GM18502 (cell line): ENCODE data around the gene SERPINE2.

Experiments
- ATAC-seq: cut with Tn5 transposase; IDR thresholded peaks from one replicate; pipeline ENCODE4 v1.9.1; 2021; ENCODE audit warnings: mild to moderate bottlenecking; ENCODE audit not compliant: unreplicated experiment, poor library complexity

Gene SERPINE2

DNA sequence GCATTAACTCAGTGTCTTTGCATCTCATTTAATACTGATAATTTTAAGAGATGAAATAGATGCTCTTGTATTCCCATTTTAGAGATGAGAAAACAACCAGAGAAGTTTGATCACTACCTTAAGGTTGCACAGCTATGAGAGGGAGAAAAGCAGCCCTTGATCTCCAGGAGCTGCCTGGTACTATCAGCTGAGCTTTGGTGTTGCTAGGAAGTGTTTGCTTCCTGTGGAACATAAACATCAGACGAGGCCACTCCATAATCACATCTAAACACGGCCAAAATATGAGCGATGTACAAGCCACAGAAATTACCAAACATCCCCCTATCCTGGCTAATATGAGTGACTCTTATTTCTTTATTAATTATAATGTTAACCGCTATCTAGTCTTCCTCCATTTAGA, 93.3 kb downstream of the SERPINE2 start:
- ATAC-seq = no peak

DNA sequence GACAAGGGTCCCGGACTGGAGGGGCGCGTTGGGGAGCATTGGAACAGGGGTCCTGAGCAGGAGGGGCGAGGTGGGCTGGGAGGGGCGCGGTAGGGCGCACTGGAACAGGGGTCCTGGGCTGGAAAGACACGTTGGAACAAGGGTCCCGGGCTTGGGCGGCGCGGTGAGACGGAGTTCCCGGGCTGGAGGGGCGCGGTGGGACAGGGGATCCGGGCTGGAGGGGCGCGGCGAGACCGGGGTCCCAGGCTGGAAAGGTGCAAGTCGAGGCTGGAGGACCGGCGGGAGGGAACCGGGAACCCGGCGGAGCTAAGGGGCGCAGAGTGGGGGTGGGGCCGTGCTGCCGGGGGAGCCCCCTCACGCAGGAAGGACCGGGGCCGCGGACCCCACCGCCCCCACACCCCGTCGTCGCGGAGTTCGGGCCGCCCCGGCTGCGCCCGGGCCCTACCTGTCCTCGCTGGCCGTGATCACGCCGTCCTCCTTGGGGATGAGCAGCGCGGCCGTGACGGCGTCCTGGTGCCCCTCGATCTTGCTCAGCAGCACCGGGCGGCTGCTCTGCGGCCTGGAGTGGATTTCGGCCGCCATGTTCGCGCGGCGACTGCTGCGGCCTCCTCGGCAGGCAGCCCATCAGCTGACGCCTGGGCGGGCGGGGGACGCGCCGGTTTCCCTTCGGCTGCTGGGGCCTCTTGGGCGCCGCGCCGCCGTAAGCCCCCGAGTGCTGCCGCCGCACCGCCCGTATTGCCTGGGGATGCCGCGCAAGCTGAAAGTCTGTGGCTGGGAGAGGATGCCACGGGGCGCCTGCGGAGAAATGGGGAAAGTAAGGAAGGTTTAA, 94.2 kb downstream of the SERPINE2 start, which contains the start of gene WDFY1:
Gene WDFY1, minus strand, starts transcription at position 633 of the 829 bp plus-strand sequence. Its CDS starts 51 bp downstream, at position 582.
- ATAC-seq = peak; percentile 81

DNA sequence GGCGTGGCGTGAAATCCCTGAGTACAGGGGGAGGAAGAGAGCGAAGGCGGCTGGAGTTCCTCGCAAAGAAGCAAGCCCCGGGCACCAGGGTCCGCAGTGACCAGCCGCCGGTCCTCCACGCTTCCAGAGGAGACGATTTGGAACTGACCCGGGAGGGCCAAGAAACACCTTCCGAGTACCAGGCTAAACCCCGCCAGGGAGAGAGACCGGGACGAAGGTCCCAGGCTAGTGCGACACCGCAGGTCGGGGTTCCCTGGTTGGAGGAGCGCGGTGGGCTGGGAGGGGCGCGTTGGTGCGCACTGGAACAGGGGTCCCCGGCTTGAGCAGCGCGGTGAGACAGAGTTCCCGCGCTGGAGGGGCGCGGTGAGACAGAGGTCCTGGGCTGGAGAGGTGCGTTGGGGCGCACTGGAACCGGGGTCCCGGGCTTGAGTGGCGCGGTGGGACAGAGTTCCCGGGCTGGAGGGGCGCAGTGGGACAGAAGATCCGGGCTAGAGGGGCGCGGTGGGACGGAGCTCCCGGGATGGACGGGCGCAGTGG, 94.9 kb downstream of the SERPINE2 start:
- ATAC-seq = peak; percentile 29

DNA sequence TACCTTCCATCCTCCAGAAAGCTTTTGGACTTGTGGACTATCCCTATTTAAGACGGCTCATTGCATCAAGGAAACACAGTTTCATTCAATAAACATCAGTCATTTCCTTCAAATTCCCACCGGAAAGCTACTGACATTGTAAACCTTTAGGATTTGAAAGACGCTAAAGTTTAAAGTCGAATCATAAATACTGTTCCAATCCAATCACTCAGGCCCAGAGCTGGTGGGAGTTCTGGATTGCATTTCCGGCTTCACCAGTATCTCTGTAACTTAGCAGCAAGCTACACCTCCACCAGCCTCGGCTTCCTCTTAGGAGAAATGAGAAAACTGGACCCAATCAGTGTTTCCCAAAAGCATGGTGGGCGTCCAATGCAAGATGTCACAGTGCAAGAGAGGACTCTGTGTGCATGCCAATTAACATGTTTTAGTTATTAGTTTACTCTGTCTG, 95.5 kb downstream of the SERPINE2 start:
- no peak for ATAC-seq

DNA sequence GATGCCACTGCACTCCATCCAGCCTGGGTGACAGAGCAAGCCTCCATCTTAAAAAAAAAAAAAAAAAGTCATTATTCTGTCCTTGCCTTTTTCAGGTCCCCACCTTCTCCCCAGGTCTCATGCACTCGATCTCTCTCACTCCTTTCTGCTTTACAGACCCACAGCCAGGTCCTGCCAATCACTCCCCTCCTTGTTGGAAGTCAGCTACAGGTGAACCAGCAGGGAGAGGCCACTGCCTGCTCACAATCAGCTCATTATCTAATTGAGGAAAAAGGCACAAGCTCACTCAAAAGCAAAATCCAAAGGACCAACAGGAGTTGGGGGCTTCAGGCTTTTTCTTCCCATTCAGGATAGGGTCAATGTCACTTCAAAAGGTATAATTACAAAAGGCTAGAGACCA, 96.0 kb downstream of the SERPINE2 start:
- no peak for ATAC-seq

DNA sequence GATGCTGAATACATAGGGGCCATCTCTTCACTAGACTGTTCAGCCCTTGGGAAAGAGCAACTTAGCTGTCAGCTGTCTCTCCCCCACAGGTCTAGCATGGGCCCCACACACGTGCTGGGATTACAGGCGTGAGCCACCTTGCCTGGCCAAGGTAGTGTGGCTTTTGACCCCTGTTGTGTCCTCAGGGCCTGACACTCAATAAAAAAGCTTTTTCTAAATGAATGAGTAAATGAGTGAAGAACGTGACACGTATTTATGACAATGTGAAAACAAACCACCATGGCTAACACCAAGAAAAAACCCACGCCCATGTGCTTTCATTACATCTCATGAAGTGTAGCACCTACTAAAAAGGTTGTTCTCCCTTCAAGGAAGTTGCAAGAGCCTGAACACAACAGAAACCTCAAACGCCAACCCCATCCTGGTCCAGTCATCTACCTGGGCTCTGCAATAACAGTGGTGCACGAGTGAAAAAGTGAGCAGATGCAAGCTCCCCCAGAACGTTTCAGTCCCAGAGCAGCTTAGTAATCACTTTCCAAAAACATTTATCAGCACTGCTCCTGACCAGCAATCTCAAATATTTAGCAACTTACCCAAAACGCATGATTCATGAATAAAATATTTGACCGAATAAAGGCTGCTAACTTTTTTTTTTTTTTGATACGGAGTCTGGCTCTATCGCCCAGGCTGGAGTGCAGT, 97.4 kb downstream of the SERPINE2 start:
- peak; percentile 59 for ATAC-seq

DNA sequence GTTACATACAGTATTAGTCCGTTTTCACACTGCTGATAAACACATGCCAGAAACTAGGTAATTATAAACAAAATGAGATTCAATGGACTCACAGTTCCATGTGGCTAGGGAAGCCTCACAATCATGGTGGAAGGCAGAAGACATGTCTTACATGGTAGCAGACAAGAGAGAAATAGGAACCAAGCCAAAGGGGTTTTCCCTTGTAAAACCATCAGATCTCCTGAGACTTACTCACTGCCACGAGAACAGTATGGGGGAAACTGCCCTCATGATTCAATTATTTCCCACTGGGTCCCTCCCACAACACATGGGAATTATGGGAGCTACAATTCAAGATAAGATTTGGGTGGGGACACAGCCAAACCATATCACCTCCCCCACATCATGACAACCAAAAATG, 99.6 kb downstream of the SERPINE2 start:
- ATAC-seq = peak; percentile 35

DNA sequence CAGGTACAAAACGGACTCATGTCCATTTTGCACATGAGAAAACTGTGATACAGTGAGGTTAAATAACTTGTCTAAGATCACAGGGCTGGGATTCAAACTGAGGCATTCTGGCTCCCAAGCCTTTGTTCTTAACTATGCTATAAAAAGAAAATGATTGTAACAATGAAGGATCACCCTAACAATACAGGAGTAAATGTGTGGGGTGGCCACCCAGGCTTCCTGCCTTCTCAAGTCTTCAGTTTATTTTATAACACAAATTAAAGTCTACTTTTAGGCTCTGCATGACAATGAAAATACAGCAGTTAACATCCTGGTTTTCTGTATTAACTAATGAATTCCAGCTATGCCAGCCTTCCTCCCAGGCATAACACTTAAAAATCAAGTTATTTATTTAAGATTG, 101.6 kb downstream of the SERPINE2 start:
- no peak for ATAC-seq

DNA sequence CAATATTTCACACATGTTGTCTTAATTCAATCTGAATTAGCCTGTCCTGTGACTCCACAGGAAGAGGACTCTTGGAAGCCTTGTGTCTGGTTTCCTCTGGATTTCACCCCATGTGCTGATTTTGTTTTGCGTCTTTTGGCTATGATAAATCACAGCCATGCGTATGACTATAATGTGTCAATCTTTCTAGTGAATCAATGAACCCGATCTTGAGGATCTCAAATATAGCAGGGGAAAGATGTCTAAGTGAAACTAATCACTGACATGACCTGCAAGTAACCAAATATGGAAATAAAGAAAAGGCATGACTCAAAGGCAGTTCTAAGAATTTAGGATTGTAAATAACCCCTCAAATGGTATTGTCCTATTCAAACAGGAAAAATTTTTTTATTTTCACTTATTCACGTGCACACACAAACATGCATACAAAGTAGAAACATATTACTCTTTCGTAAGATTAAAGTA, 102.2 kb downstream of the SERPINE2 start:
- no peak for ATAC-seq

DNA sequence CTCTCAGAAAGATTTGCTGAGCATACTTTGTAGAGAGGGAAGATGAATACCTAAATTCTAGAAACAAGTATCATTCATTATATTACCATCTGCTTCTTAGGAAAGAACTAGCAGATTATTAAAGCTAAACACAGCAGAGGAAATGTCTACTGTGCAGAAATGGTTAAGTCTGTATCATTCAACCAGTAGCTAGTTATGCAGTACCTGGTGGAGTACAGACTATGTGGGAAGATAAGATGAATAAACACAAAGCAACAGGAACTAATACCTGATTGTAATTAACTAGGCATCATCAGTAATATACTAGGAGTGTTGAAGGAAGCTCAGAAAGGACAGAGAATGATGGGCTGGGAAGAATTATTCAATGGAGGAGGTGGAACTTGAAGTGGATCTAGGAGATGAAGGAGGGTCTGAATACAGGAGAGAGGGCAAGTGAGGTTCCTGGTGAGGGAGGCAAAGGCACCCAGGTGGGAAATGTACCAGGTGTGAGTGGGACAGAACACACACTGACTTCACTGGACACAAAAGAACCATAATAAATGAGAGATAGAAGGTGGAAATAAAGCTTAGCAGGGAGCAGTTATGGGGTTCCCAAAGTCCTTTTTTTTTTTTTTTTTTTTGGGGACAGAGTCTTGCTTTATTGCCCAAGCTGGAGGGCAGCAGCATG, 103.5 kb downstream of the SERPINE2 start:
- ATAC-seq = no peak

DNA sequence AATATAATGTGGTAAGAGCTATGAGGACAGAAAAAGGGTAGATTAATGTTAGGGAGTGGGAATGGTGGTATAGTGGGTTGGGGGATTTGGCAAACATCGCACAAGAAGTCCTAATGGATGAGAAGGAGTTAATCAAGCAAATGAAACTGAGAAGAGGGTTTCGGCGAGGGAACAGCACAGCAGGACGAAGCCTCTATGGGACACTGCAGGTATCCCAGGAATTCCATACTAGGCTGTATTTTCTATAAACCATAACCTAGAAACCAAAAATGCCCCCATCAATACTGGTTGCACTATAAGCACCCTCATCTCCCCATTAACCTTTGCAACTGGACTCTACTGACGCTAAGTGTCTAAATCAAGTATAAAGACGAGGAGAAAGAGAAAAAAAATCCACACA, 104.2 kb downstream of the SERPINE2 start:
- ATAC-seq = no peak

DNA sequence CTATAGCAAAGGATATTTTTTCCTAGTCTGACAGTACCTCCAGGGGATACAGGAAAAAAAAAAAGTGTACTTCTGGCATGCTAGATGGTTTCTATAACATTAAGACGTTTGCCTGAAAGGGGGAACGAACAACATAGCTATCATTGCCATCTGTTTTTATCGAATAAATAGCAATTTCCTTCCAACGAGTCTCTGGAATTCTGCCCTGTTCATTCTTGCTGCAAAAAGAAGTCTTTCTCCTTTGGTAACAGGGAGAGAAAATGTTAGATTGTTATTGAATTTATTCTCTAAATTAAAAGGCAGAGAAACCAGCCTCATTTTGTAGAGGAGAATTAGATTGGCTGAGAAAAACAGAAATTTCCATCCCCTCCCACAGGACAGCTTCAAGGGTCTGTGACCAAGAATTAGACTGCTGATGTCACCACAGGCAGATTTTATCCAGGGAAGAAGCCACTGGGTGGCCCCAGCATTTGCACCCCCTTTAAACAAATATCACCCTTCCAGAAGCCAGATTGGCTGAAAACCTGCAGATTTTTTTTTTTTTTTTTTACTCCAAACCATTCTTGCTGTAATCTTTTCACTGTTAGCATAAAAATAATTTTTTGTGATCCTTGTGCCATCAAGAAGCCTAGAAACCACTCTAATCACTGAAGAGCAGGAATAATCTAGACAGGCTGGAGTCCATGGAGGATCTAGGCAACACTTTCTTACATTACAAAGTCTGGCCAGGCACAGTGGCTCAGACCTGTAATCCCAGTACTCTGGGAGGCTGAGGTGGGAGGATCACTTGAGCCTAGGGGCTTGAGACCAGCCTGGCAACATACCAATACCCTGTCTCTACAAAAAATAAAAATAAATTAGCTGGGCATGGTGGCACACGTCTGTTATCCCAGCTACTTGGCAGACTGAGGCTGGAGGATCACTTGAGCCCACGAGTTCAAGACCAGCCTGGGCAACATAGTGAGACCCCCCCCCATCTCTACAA, 106.0 kb downstream of the SERPINE2 start:
- no peak for ATAC-seq

DNA sequence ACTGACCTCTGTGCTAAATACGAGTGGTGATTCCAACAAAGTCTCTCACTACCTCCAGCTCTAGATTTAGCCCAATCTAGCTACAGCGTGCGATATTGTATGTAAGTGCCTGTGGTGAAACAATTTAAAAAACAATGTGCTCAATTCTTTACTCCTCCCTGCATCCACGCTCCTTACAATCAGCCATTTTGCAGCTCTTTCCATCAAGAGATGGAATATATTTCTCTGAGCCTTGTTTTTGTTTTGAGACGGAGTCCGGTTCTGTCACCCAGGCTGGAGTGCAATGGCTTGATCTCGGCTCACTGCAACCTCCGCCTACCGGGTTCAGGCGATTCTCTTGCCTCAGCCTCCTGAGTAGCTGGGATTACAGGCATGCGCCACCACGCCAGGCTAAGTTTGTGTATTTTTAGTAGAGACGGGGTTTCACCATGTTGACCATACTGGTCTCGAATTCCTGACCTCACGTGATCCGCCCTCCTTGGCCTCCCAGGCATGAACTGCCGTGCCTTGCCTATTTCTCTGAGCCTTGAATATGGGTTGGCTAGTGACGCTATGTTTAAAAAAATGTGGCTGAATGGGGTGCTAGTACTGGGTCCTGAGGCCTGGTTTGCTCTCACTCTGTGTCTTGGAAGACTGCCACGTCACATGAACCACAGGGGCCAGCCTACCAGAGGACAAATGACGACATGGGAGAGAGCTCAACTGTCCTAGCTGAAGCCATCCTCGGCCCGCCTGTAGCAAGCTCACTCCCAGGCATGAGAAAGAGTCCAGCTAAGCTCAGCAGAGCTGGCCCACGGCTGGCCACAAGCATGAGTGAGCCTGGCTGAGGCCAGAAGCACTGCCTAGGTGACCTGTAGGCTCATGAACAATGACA, 108.7 kb downstream of the SERPINE2 start:
- ATAC-seq = no peak

DNA sequence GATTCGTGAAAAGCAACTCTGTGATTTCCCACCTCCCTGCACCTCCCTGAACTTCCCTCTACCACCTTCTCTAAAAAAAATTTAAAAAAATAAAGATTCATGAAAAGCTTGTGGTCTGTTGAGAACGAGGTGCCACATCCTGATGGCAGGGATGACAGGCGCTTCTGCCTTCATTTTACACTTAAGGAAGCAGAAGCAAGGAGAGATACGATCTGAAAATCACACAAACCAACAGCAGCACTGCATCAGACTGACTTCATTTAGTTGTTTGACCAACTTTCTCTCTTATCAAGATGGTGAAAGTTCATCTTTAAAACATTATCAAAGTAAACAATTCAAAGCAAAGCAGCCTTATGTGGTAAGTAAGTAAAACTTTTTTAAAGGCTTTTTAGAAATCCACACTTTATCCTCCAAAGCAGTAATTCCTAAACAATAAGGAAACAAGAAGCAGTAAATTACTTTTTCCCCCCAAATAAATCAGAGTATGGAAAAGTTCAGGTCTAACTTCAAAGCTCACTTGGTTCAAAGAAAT, 109.4 kb downstream of the SERPINE2 start:
- peak; percentile 61 for ATAC-seq

DNA sequence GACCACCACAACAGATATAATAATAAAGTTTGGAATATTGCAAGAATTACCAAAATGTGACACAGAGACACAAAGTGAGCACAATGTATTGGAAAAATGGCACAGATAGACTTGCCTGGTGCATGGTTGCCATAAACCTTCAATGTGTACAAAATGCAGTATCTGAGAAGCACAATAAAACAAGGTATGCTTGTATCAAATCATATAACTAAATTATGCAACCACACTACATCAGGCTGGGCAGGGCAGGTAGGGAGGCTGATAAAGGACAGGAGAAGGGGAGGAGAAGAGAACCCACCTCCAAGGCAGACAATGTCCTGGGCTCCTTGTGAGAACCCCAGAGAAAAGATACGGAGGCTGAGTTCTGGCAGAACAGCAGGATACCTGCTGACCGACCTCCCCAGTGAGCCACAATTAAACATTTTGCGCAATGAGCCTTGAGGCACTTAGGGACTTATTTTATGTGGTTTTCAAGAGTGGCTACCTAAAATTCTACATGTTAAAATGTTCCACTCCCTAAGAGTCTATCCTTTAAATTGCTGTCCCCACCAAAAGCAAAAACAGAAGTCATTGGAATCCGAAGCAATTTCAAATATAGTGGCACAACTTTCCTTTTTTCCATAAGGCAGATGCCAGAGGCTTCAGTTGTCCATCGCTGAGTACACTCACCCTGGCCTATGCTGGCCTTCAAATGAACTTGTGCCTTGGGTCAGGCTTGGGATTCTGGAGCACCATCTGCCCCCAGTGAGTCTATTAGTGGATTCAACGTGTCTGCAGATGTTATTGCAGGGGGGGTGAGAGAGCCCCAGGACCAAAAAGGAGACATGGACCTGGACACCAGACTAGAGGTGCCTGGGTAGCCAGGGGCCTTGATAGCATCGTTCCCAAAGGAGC, 110.7 kb downstream of the SERPINE2 start:
- no peak for ATAC-seq

DNA sequence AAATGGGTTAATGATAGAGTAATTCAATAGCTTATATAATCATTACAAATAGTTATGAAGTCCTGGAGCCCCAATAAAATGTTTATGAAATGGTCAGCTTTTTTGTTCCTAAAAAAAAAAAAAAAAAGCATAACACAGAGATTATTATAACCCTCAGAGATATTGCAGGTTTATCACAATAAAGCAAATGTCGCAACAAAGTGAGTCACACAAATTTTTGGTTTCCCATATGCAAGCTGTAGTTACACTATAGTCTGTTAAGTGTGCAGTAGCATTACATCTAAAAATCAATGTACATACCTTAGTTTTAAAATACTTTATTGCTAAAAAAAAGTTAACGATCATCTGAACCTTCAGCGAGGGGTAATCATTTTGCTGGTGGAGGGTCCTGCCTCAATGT, 114.0 kb downstream of the SERPINE2 start:
- no peak for ATAC-seq
